Measurements from ENCODE around the gene PDP2.

- TF ChIP-seq POLR2AphosphoS5 (IDR thresholded peaks at IDR 0.05; ENCODE audit: low read depth, low read length) (no peak), SIN3A (IDR thresholded peaks at IDR 0.05; ENCODE audit: borderline replicate concordance, insufficient read depth, low read length) (no peak), TAF1 (IDR thresholded peaks at IDR 0.05; ENCODE audit: borderline replicate concordance, insufficient read depth, low read length) (no peak), FOXP2 (optimal IDR thresholded peaks at IDR 0.05; ENCODE audit: borderline replicate concordance, extremely low read depth, extremely low read length, insufficient read depth) (no peak)
- TF ChIP-seq, protein P1, sequence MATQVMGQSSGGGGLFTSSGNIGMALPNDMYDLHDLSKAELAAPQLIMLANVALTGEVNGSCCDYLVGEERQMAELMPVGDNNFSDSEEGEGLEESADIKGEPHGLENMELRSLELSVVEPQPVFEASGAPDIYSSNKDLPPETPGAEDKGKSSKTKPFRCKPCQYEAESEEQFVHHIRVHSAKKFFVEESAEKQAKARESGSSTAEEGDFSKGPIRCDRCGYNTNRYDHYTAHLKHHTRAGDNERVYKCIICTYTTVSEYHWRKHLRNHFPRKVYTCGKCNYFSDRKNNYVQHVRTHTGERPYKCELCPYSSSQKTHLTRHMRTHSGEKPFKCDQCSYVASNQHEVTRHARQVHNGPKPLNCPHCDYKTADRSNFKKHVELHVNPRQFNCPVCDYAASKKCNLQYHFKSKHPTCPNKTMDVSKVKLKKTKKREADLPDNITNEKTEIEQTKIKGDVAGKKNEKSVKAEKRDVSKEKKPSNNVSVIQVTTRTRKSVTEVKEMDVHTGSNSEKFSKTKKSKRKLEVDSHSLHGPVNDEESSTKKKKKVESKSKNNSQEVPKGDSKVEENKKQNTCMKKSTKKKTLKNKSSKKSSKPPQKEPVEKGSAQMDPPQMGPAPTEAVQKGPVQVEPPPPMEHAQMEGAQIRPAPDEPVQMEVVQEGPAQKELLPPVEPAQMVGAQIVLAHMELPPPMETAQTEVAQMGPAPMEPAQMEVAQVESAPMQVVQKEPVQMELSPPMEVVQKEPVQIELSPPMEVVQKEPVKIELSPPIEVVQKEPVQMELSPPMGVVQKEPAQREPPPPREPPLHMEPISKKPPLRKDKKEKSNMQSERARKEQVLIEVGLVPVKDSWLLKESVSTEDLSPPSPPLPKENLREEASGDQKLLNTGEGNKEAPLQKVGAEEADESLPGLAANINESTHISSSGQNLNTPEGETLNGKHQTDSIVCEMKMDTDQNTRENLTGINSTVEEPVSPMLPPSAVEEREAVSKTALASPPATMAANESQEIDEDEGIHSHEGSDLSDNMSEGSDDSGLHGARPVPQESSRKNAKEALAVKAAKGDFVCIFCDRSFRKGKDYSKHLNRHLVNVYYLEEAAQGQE (IDR thresholded peaks at IDR 0.05; ENCODE audit: insufficient read depth in 1 of 2, low read depth in 2 of 2, low read length in 2 of 2), result no peak
These were observed 16.6 kb upstream of the PDP2 start for GRCh38 chr16:66863707-66864106.

Data from PFSK-1 (cell line).